Measurements from ENCODE around the gene BHLHA15. TPM values are rescaled to one million over a fixed set of nuclear protein-coding genes. Genes with fewer than 3 reads are reported as not detected.

Gene BHLHA15
- polyA plus RNA-seq, 1 of the 3 experiments (the other 2 are of a cell fraction) = 0.10 TPM

GRCh38 chr7:98249106-98249505 lies 37.9 kb downstream of the BHLHA15 start:
- H3K4me3 ChIP-seq (ENCODE audit: low read depth in 2 of 2, low read length in 1 of 2) = no peak overlapping the region
- H2AFZ ChIP-seq (ENCODE audit: low read depth) = no peak overlapping the region
- H3K9me2 ChIP-seq = no peaks in the 10 kb centered on the region
- no peak overlapping the region for H3K9ac ChIP-seq
- no peaks in the 10 kb centered on the region for H3K27me3 ChIP-seq (ENCODE audit: insufficient read depth)
- H3K27ac ChIP-seq (ENCODE audit: low read depth in 2 of 2, low read length in 1 of 2) = no peak overlapping the region
- peaks cover 0 to 3% of the 10 kb centered on the region in 2 experiments for H3K36me3 ChIP-seq (replicated peaks in 1 of 2; ENCODE audit: control insufficient read depth in 1 of 2, insufficient read depth in 2 of 2, low read length in 1 of 2)
- no peaks in the 10 kb centered on the region for H4K20me1 ChIP-seq (ENCODE audit: insufficient read depth)
- WGBS (ENCODE audit: low lambda C conversion rate) = 89% methylated on average over 6 of the region's 6 CpGs
- peak; percentile 18 for DNase-seq
- peaks cover 15 to 19% of the 10 kb centered on the region in 2 experiments; a peak in 2 of 4 replicates for H3K4me1 ChIP-seq (ENCODE audit: control insufficient read depth in 1 of 2, insufficient read depth in 2 of 2, low read depth in 1 of 2, low read length in 1 of 2)
- peaks cover 53% of the 10 kb centered on the region for H3K79me2 ChIP-seq (ENCODE audit: insufficient read depth)
- H3K4me2 ChIP-seq = no peak overlapping the region
- no peaks in the 10 kb centered on the region for H3K9me3 ChIP-seq
- TF ChIP-seq RAD21 (IDR thresholded peaks at IDR 0.05; ENCODE audit: low read length) (no peak), TAF1 (IDR thresholded peaks at IDR 0.05; ENCODE audit: borderline replicate concordance, low read depth, low read length) (no peak), YY1 (IDR thresholded peaks at IDR 0.05; ENCODE audit: low read depth) (no peak), PBX3 (IDR thresholded peaks at IDR 0.05) (no peak), NRF1 (IDR thresholded peaks at IDR 0.05; ENCODE audit: low read depth, low read length) (no peak), TCF12 (IDR thresholded peaks at IDR 0.05) (no peak), USF2 (IDR thresholded peaks at IDR 0.05; ENCODE audit: borderline replicate concordance, low read depth, low read length) (no peak), EZH2phosphoT487 (IDR thresholded peaks at IDR 0.05; ENCODE audit: borderline replicate concordance, low read depth) (no peak), ELF1 (IDR thresholded peaks at IDR 0.05) (no peak), RFX5 (IDR thresholded peaks at IDR 0.05; ENCODE audit: low read length) (no peak), SIN3A (IDR thresholded peaks at IDR 0.05; ENCODE audit: borderline replicate concordance, low read depth, low read length) (no peak), FOXM1 (IDR thresholded peaks at IDR 0.05; ENCODE audit: low read depth) (no peak), CHD2 (IDR thresholded peaks at IDR 0.05; ENCODE audit: low read length, partially characterized antibody) (no peak), SMC3 (IDR thresholded peaks at IDR 0.05; ENCODE audit: low read depth, low read length) (no peak)
- ChIA-PET CTCF (interaction anchor here (1.5 kb wide), 1 partner anchor 81 kb away, joined by 6 read pairs; no protein-coding TSS in a partner anchor), POLR2A (no interaction called here)
- peaks cover 3% of the 10 kb centered on the region for H3F3A ChIP-seq (replicated peaks; ENCODE audit: insufficient read depth)

GRCh38 chr7:98250789-98251188 lies 39.5 kb downstream of the BHLHA15 start:
- Histone ChIP-seq H3K9ac (no peak overlapping the region), H3F3A (replicated peaks; ENCODE audit: insufficient read depth) (peaks cover 3% of the 10 kb centered on the region), H3K27me3 (ENCODE audit: insufficient read depth) (no peaks in the 10 kb centered on the region), H3K4me3 (ENCODE audit: low read depth in 2 of 2, low read length in 1 of 2) (peak overlapping the region; percentile 79 to 100; a peak in 2 of 4 replicates), H3K36me3 (replicated peaks in 1 of 2; ENCODE audit: control insufficient read depth in 1 of 2, insufficient read depth in 2 of 2, low read length in 1 of 2) (peaks cover 6 to 10% of the 10 kb centered on the region in 2 experiments), H3K4me2 (peak overlapping the region; percentile 98), H3K9me2 (no peaks in the 10 kb centered on the region), H3K9me3 (no peaks in the 10 kb centered on the region), H3K79me2 (ENCODE audit: insufficient read depth) (peaks cover 67% of the 10 kb centered on the region), H4K20me1 (ENCODE audit: insufficient read depth) (no peaks in the 10 kb centered on the region), H2AFZ (ENCODE audit: low read depth) (no peak overlapping the region), H3K27ac (ENCODE audit: low read depth in 2 of 2, low read length in 1 of 2) (no peak overlapping the region), H3K4me1 (ENCODE audit: control insufficient read depth in 1 of 2, insufficient read depth in 2 of 2, low read depth in 1 of 2, low read length in 1 of 2) (peaks cover 15 to 19% of the 10 kb centered on the region in 2 experiments; a peak in 2 of 4 replicates)
- ChIA-PET CTCF (interaction anchor here (0.8 to 1.1 kb wide), 4 partner anchors 9 to 230 kb away, joined by 3 to 6 read pairs (median 4); partner anchors contain the start of gene BAIAP2L1), POLR2A (no interaction called here)
- DNase-seq = no peak
- TF ChIP-seq RXRA (IDR thresholded peaks at IDR 0.05; ENCODE audit: borderline replicate concordance, low read depth) (no peak), SMC3 (IDR thresholded peaks at IDR 0.05; ENCODE audit: low read depth, low read length) (no peak), FOXJ3 (CRISPR knock-in tag; IDR thresholded peaks at IDR 0.05) (no peak), GABPA (IDR thresholded peaks at IDR 0.05; ENCODE audit: low read depth) (no peak), FOXM1 (IDR thresholded peaks at IDR 0.05; ENCODE audit: low read depth) (no peak), NRF1 (IDR thresholded peaks at IDR 0.05; ENCODE audit: low read depth, low read length) (no peak)
- WGBS (ENCODE audit: low lambda C conversion rate) = 73% methylated on average over 3 of the region's 3 CpGs

All from SK-N-SH (cell line).